Measurements from ENCODE around the gene RIOK1.
A peak's percentile ranks its signal among the peaks of the same experiment; 100 is the strongest.
"Not testable (repeated sequence)": the region's sequence is repeated elsewhere in the genome, so short reads cannot be mapped to it uniquely, and the experiment has no call there.

The RIOK1 gene
- 64.0 reads per million, percentile 74 among the genes with 10 or more reads in this experiment for total RNA-seq

GRCh38 chr6:7389451-7390225, at the start of gene RIOK1, which contains the start of gene CAGE1:
Gene RIOK1 (plus strand): TSS chr6:7389808. CDS start chr6:7390003, 195 bp downstream.
Gene CAGE1 (minus strand): TSS chr6:7389742. CDS start chr6:7387173, 2,569 bp downstream.
- peak; percentile 92 for DNase-seq

GRCh38 chr6:7341271-7341670, 48.3 kb upstream of the RIOK1 start:
- DNase-seq, result no peak

- no peak for DNase-seq
These were observed 47.4 kb upstream of the RIOK1 start for GRCh38 chr6:7341989-7342742.

- DNase-seq, result no peak
These were observed 45.8 kb upstream of the RIOK1 start for GRCh38 chr6:7343546-7344475.

GRCh38 chr6:7344773-7345450, 44.7 kb upstream of the RIOK1 start:
- not testable (repeated sequence) for DNase-seq

- DNase-seq, result not testable (repeated sequence)
These were observed 42.0 kb upstream of the RIOK1 start for GRCh38 chr6:7347551-7347997.

- DNase-seq, result not testable (repeated sequence)
These were observed 39.0 kb upstream of the RIOK1 start for GRCh38 chr6:7350591-7350990.

GRCh38 chr6:7351916-7352315, 37.7 kb upstream of the RIOK1 start:
- DNase-seq, result not testable (repeated sequence)

- DNase-seq, result no peak
These were observed 22.2 kb upstream of the RIOK1 start for GRCh38 chr6:7367408-7367807.

GRCh38 chr6:7373739-7374138, 15.9 kb upstream of the RIOK1 start:
- DNase-seq, result no peak

GRCh38 chr6:7377961-7378360, 11.6 kb upstream of the RIOK1 start:
- no peak for DNase-seq

- DNase-seq, result no peak
These were observed 10.9 kb upstream of the RIOK1 start for GRCh38 chr6:7378740-7379139.

GRCh38 chr6:7381092-7381491, 8.5 kb upstream of the RIOK1 start:
- no peak for DNase-seq

GRCh38 chr6:7389162-7389450, 502 bp upstream of the RIOK1 start:
- no peak for DNase-seq

- no peak for DNase-seq
These were observed 744 bp downstream of the RIOK1 start for GRCh38 chr6:7390226-7390878.

- no peak for DNase-seq
These were observed 1.5 kb downstream of the RIOK1 start for GRCh38 chr6:7391151-7391550.

GRCh38 chr6:7392402-7392801, 2.8 kb downstream of the RIOK1 start:
- DNase-seq, result no peak

GRCh38 chr6:7401075-7401474, 11.5 kb downstream of the RIOK1 start:
- DNase-seq, result no peak

- DNase-seq, result no peak
These were observed 13.1 kb downstream of the RIOK1 start for GRCh38 chr6:7402716-7403115.

- DNase-seq, result no peak
These were observed 14.9 kb downstream of the RIOK1 start for GRCh38 chr6:7404546-7404945.

- DNase-seq, result no peak
These were observed 17.1 kb downstream of the RIOK1 start for GRCh38 chr6:7406743-7407142.

- DNase-seq, result no peak
These were observed 20.1 kb downstream of the RIOK1 start for GRCh38 chr6:7409740-7410139.

Measured in effector CD4-positive, alpha-beta T cell (primary cell).